ENCODE measurements around the gene WDHD1.

DNA sequence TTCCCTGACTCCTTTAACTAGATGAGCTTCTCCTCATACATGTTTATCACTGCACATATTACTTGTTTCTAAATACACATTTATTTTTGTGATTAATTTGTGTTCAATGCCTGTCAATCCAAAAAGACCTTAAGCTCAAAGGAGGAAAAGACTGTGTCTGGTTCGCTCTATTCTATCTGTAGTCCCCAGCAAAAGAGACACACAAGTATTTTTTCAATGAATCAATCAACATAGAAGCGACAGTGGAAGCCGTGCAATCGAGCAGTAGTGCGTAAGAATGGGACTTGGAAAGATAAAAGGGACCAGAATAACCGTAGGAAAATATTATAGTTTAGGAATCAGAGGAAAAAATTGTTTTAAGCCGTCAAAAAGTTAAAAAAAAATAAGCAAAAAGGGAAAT is 951 bp downstream of the WDHD1 start:
- TF ChIP-seq, protein P1, sequence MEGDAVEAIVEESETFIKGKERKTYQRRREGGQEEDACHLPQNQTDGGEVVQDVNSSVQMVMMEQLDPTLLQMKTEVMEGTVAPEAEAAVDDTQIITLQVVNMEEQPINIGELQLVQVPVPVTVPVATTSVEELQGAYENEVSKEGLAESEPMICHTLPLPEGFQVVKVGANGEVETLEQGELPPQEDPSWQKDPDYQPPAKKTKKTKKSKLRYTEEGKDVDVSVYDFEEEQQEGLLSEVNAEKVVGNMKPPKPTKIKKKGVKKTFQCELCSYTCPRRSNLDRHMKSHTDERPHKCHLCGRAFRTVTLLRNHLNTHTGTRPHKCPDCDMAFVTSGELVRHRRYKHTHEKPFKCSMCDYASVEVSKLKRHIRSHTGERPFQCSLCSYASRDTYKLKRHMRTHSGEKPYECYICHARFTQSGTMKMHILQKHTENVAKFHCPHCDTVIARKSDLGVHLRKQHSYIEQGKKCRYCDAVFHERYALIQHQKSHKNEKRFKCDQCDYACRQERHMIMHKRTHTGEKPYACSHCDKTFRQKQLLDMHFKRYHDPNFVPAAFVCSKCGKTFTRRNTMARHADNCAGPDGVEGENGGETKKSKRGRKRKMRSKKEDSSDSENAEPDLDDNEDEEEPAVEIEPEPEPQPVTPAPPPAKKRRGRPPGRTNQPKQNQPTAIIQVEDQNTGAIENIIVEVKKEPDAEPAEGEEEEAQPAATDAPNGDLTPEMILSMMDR (IDR thresholded peaks at IDR 0.05), result no peak
- no peak for TF ChIP-seq POLR2A (IDR thresholded peaks at IDR 0.05)

Data from uterus (tissue), 2 donors.